ENCODE measurements around the gene IL1R2.

Gene IL1R2

DNA sequence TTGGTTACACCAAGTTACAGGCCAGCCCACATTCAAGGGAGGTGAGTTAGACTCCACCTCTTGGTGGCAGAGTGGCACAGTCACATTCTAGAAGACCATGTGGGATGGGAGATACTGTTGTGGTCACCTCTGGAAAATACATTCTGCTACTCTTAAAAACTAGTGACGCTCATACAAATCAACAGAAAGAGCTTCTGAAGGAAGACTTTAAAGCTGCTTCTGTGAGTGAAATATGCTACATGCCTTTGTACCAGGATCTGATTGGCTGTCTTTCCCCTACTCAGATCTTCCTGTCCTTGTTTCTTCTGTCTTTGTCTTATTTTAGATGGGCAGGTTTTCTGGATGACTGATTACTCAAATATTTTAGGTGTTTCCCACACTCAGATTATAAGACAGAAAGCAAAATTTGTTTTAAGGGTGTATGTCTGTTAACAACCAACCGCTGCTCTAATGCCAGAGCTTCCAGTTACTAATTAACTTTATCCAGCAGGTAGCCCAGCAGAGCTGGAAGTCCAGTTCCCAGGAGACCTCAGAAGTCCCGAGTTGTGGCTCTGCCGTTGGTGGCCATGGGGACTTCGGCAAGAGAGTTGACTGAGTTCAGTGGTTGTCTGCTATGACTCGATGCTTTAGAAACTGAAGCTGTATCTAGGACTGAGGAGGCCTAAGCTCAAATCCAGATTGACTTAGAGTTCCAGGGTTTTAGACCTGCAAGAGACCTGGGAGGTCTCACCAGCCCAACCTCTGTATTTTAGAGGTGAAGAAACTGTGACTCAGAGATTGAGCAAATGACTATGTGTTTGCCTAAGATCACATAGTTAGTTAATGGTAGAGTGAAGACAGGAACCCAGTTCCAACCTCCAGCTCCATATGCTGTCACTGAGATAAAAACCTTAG lies 7.4 kb downstream of the IL1R2 start:
- no peak overlapping the region for H3K23ac ChIP-seq (ENCODE audit: low read depth, low read length, poor library complexity)
- no peak overlapping the region for H2AK5ac ChIP-seq (ENCODE audit: low read depth, low read length)
- no peak overlapping the region for H2BK120ac ChIP-seq (ENCODE audit: low read depth, low read length)
- no peak overlapping the region for H3K4ac ChIP-seq (ENCODE audit: low read length)
- H3K4me1 ChIP-seq (ENCODE audit: control insufficient read depth in 2 of 2, insufficient read depth in 1 of 2, low read depth in 1 of 2, low read length in 2 of 2), result no peaks in the 10 kb centered on the region
- no peak overlapping the region for H3K18ac ChIP-seq (ENCODE audit: low read length)
- H2BK12ac ChIP-seq (ENCODE audit: low read length), result no peak overlapping the region
- no peak overlapping the region for H3K9ac ChIP-seq (ENCODE audit: low read depth, low read length, poor library complexity)
- no peak overlapping the region for H4K8ac ChIP-seq (ENCODE audit: low read depth, low read length)
- WGBS, 2 donors (ENCODE audit: extremely low coverage in 2 of 2, insufficient read length in 2 of 2, insufficient replicate concordance in 1 of 2), result no CpG with 5 or more reads among the region's 6 CpGs
- H4K91ac ChIP-seq (ENCODE audit: low read depth, low read length, poor library complexity), result no peak overlapping the region
- no peaks in the 10 kb centered on the region for H3K9me3 ChIP-seq (replicated peaks in 1 of 2; ENCODE audit: control insufficient read depth in 2 of 2, insufficient read depth in 1 of 2, low read depth in 1 of 2, low read length in 2 of 2)
- H2AFZ ChIP-seq (ENCODE audit: low read length), result no peak overlapping the region
- DNase-seq (ENCODE audit: low spot score), result no peak
- no peak overlapping the region for H3K14ac ChIP-seq (ENCODE audit: low read length)
- peak overlapping the region in 1 of 2 donors; percentile 39 for H3K4me3 ChIP-seq (ENCODE audit: low read length in 2 of 2)
- H2BK15ac ChIP-seq (ENCODE audit: low read length), result no peak overlapping the region
- no peaks in the 10 kb centered on the region for H3K36me3 ChIP-seq (replicated peaks in 1 of 2; ENCODE audit: control insufficient read depth in 2 of 2, insufficient read depth in 2 of 2, low read length in 2 of 2)
- H3K27me3 ChIP-seq (ENCODE audit: control insufficient read depth in 3 of 3, insufficient read depth in 3 of 3, low read depth in 1 of 3, low read length in 3 of 3), result peaks cover 0 to 5% (median 0%) of the 10 kb centered on the region in 3 experiments
- H3K27ac ChIP-seq (replicated peaks; ENCODE audit: low read length), result no peak overlapping the region
- H2BK5ac ChIP-seq (ENCODE audit: low read length), result no peak overlapping the region
- no peaks in the 10 kb centered on the region for H3K79me1 ChIP-seq (ENCODE audit: low read depth, low read length)
- H3K4me2 ChIP-seq (ENCODE audit: insufficient read depth, low read length, poor library complexity, severe bottlenecking), result no peak overlapping the region

DNA sequence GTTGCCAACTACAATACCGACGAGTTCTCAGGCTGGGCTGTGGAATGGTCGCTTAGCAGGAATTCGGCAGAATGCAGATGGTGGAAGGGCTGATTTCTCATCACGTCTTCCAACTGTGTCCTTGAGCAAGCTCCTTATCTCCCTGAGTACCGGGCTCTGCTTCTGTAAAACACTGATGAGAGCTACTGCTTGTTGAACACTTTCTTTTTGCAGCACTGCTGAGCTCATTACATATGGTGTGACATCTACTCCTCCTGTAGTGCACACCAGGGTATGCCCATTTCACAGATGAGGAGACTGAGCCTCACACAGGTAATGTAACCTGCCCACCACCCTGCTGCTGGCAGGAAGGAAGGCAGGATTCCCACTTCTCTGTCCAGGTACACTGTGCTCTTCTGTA lies 8.3 kb downstream of the IL1R2 start:
- Histone ChIP-seq H2BK120ac (ENCODE audit: low read depth, low read length) (no peak overlapping the region), H2BK12ac (ENCODE audit: low read length) (no peak overlapping the region), H3K4ac (ENCODE audit: low read length) (no peak overlapping the region), H3K79me1 (ENCODE audit: low read depth, low read length) (no peaks in the 10 kb centered on the region), H3K4me3 (ENCODE audit: low read length in 2 of 2) (no peak overlapping the region), H2BK5ac (ENCODE audit: low read length) (no peak overlapping the region), H2BK15ac (ENCODE audit: low read length) (no peak overlapping the region), H2AFZ (ENCODE audit: low read length) (no peak overlapping the region), H3K27me3 (ENCODE audit: control insufficient read depth in 3 of 3, insufficient read depth in 3 of 3, low read depth in 1 of 3, low read length in 3 of 3) (peaks cover 0 to 4% (median 0%) of the 10 kb centered on the region in 3 experiments), H3K14ac (ENCODE audit: low read length) (no peak overlapping the region), H3K4me2 (ENCODE audit: insufficient read depth, low read length, poor library complexity, severe bottlenecking) (no peak overlapping the region), H4K8ac (ENCODE audit: low read depth, low read length) (no peak overlapping the region), H2AK5ac (ENCODE audit: low read depth, low read length) (no peak overlapping the region), H3K9me3 (replicated peaks in 1 of 2; ENCODE audit: control insufficient read depth in 2 of 2, insufficient read depth in 1 of 2, low read depth in 1 of 2, low read length in 2 of 2) (no peaks in the 10 kb centered on the region), H3K36me3 (replicated peaks in 1 of 2; ENCODE audit: control insufficient read depth in 2 of 2, insufficient read depth in 2 of 2, low read length in 2 of 2) (no peaks in the 10 kb centered on the region), H3K27ac (replicated peaks; ENCODE audit: low read length) (no peak overlapping the region), H4K91ac (ENCODE audit: low read depth, low read length, poor library complexity) (no peak overlapping the region), H3K23ac (ENCODE audit: low read depth, low read length, poor library complexity) (no peak overlapping the region), H3K18ac (ENCODE audit: low read length) (no peak overlapping the region), H3K9ac (ENCODE audit: low read depth, low read length, poor library complexity) (no peak overlapping the region), H3K4me1 (ENCODE audit: control insufficient read depth in 2 of 2, insufficient read depth in 1 of 2, low read depth in 1 of 2, low read length in 2 of 2) (no peaks in the 10 kb centered on the region)
- WGBS, 2 donors (ENCODE audit: extremely low coverage in 2 of 2, insufficient read length in 2 of 2, insufficient replicate concordance in 1 of 2), result no CpG with 5 or more reads among the region's 6 CpGs
- DNase-seq (ENCODE audit: low spot score), result no peak

DNA sequence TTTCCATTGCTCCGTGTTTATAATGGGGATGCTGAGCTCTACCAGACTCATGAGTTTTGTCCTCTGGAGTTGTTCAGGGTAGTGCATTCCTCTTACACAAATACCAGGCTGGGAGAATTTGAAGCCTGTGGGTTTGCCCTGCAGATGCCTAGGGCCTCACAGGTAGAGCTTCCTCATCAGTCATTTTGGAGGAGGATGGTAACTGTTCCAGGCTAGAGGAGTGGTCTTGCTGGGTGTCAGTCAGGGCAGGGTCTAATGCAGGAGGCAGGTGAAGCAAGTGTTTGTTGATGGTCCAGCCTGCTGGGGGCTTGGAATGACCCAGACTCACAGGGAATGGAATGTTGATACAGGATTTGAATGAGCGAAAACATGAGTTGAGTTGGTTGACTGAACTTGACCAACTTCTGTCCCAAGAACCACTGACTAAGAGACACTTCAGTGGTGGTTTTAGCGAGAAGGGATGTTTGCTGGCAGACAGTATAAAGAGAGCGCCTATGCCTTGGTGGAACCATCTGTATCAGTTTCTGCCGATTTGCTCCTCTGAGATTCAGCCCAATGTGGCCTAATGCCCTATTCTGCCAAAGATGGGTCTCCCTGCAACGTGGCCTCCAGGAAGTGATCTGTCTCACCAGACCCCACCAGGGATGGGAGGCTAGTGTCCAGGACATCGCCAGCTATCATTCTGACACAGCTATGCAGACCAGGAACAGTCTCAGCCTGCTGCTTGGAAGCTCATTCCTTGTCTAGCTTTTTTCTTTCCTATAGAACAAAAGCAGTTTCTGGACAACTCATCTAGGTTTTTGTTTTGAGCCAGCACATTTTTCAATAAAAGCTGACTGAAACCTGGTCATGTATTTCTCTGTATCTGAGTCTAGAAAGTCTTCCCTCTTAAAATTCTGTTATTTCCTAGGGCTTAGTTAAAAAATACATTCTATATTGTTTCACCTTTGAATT lies 9.3 kb downstream of the IL1R2 start:
- H3K4ac ChIP-seq (ENCODE audit: low read length), result no peak overlapping the region
- H3K4me2 ChIP-seq (ENCODE audit: insufficient read depth, low read length, poor library complexity, severe bottlenecking), result no peak overlapping the region
- H2AK5ac ChIP-seq (ENCODE audit: low read depth, low read length), result peak overlapping the region; percentile 48
- H3K36me3 ChIP-seq (replicated peaks in 1 of 2; ENCODE audit: control insufficient read depth in 2 of 2, insufficient read depth in 2 of 2, low read length in 2 of 2), result no peaks in the 10 kb centered on the region
- no peak overlapping the region for H4K8ac ChIP-seq (ENCODE audit: low read depth, low read length)
- no peaks in the 10 kb centered on the region for H3K27me3 ChIP-seq (ENCODE audit: control insufficient read depth in 3 of 3, insufficient read depth in 3 of 3, low read depth in 1 of 3, low read length in 3 of 3)
- no peak overlapping the region for H3K9ac ChIP-seq (ENCODE audit: low read depth, low read length, poor library complexity)
- H4K91ac ChIP-seq (ENCODE audit: low read depth, low read length, poor library complexity), result no peak overlapping the region
- H2BK12ac ChIP-seq (ENCODE audit: low read length), result no peak overlapping the region
- H2BK120ac ChIP-seq (ENCODE audit: low read depth, low read length), result no peak overlapping the region
- WGBS, 2 donors (ENCODE audit: extremely low coverage in 2 of 2, insufficient read length in 2 of 2, insufficient replicate concordance in 1 of 2), result no CpG with 5 or more reads among the region's 7 CpGs
- no peak overlapping the region for H2BK15ac ChIP-seq (ENCODE audit: low read length)
- H3K27ac ChIP-seq (replicated peaks; ENCODE audit: low read length), result no peak overlapping the region
- H3K23ac ChIP-seq (ENCODE audit: low read depth, low read length, poor library complexity), result no peak overlapping the region
- H3K4me3 ChIP-seq (ENCODE audit: low read length in 2 of 2), result no peak overlapping the region
- no peak overlapping the region for H2BK5ac ChIP-seq (ENCODE audit: low read length)
- no peak overlapping the region for H3K14ac ChIP-seq (ENCODE audit: low read length)
- H2AFZ ChIP-seq (ENCODE audit: low read length), result no peak overlapping the region
- no peak for DNase-seq (ENCODE audit: low spot score)
- no peaks in the 10 kb centered on the region for H3K9me3 ChIP-seq (replicated peaks in 1 of 2; ENCODE audit: control insufficient read depth in 2 of 2, insufficient read depth in 1 of 2, low read depth in 1 of 2, low read length in 2 of 2)
- H3K79me1 ChIP-seq (ENCODE audit: low read depth, low read length), result no peaks in the 10 kb centered on the region
- no peaks in the 10 kb centered on the region for H3K4me1 ChIP-seq (ENCODE audit: control insufficient read depth in 2 of 2, insufficient read depth in 1 of 2, low read depth in 1 of 2, low read length in 2 of 2)
- H3K18ac ChIP-seq (ENCODE audit: low read length), result no peak overlapping the region

DNA sequence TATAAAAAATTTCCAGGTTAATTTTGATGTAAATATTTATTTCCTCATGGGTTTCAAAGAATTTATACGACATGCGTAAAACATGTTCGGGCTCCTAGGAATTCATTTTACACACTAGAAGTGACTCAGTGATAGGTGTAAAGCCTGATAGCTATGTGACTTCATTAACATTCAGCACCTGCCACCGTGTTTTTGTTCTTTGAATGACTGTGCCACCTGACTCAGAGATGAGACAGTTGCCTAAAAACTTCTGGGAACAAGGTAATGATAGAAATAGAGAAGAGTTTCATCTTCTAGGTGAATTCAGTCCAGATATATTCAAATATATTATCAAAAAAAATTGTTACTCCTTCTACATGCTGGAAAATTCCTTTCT lies 10.0 kb downstream of the IL1R2 start:
- no peak overlapping the region for H2AFZ ChIP-seq (ENCODE audit: low read length)
- no peaks in the 10 kb centered on the region for H3K9me3 ChIP-seq (replicated peaks in 1 of 2; ENCODE audit: control insufficient read depth in 2 of 2, insufficient read depth in 1 of 2, low read depth in 1 of 2, low read length in 2 of 2)
- no CpG with 5 or more reads among the region's 4 CpGs for WGBS, 2 donors (ENCODE audit: extremely low coverage in 2 of 2, insufficient read length in 2 of 2, insufficient replicate concordance in 1 of 2)

More for the DNA sequence above, 10.0 kb downstream of the IL1R2 start:
- Histone ChIP-seq H2BK120ac (ENCODE audit: low read depth, low read length) (no peak overlapping the region), H3K4me2 (ENCODE audit: insufficient read depth, low read length, poor library complexity, severe bottlenecking) (no peak overlapping the region), H3K9ac (ENCODE audit: low read depth, low read length, poor library complexity) (no peak overlapping the region), H4K8ac (ENCODE audit: low read depth, low read length) (no peak overlapping the region), H2BK15ac (ENCODE audit: low read length) (no peak overlapping the region), H3K4me1 (ENCODE audit: control insufficient read depth in 2 of 2, insufficient read depth in 1 of 2, low read depth in 1 of 2, low read length in 2 of 2) (no peaks in the 10 kb centered on the region), H3K18ac (ENCODE audit: low read length) (no peak overlapping the region), H2BK12ac (ENCODE audit: low read length) (no peak overlapping the region), H3K4ac (ENCODE audit: low read length) (no peak overlapping the region), H3K27me3 (ENCODE audit: control insufficient read depth in 3 of 3, insufficient read depth in 3 of 3, low read depth in 1 of 3, low read length in 3 of 3) (no peaks in the 10 kb centered on the region), H3K36me3 (replicated peaks in 1 of 2; ENCODE audit: control insufficient read depth in 2 of 2, insufficient read depth in 2 of 2, low read length in 2 of 2) (no peaks in the 10 kb centered on the region), H2BK5ac (ENCODE audit: low read length) (no peak overlapping the region), H3K4me3 (ENCODE audit: low read length in 2 of 2) (no peak overlapping the region), H2AK5ac (ENCODE audit: low read depth, low read length) (no peak overlapping the region), H3K14ac (ENCODE audit: low read length) (no peak overlapping the region), H3K79me1 (ENCODE audit: low read depth, low read length) (no peaks in the 10 kb centered on the region), H3K23ac (ENCODE audit: low read depth, low read length, poor library complexity) (no peak overlapping the region), H3K27ac (replicated peaks; ENCODE audit: low read length) (no peak overlapping the region), H4K91ac (ENCODE audit: low read depth, low read length, poor library complexity) (no peak overlapping the region)
- no peak for DNase-seq (ENCODE audit: low spot score)
